ENCODE data around the gene HEBP2. TPM values are rescaled to one million over a fixed set of nuclear protein-coding genes. Genes with fewer than 3 reads are reported as not detected.

The HEBP2 gene
- total and polyA plus RNA-seq, 2 of the 13 experiments (the other 11 are each of a cell fraction or from before 2014, with no cell fraction given), result 16.0 to 72.8 TPM

GRCh38 chr6:138403324-138403800, 661 bp upstream of the HEBP2 start (continued):
- no peak for TF ChIP-seq ZNF281 (CRISPR knock-in tag; IDR thresholded peaks at IDR 0.05; ENCODE audit: borderline replicate concordance)
- no peak for TF ChIP-seq ZNF282 (IDR thresholded peaks at IDR 0.05; ENCODE audit: partially characterized antibody)
- TF ChIP-seq CBX5 (CRISPR knock-in tag; IDR thresholded peaks at IDR 0.05; ENCODE audit: borderline replicate concordance), result no peak
- TF ChIP-seq CAMTA2 (CRISPR knock-in tag; IDR thresholded peaks at IDR 0.05; ENCODE audit: borderline replicate concordance), result 0 out of 2 replicates have a peak, but pooled peaks have one; percentile 3
- TF ChIP-seq USF2 (IDR thresholded peaks at IDR 0.05; ENCODE audit: low read depth, low read length), result no peak
- TF ChIP-seq USF2 (CRISPR knock-in tag; IDR thresholded peaks at IDR 0.05; ENCODE audit: borderline replicate concordance), result no peak
- TF ChIP-seq ZNF841 (CRISPR knock-in tag; IDR thresholded peaks at IDR 0.05; ENCODE audit: borderline replicate concordance), result no peak
- no peak for TF ChIP-seq NPAS2 (CRISPR knock-in tag; IDR thresholded peaks at IDR 0.05; ENCODE audit: borderline replicate concordance)
- TF ChIP-seq, protein P1, sequence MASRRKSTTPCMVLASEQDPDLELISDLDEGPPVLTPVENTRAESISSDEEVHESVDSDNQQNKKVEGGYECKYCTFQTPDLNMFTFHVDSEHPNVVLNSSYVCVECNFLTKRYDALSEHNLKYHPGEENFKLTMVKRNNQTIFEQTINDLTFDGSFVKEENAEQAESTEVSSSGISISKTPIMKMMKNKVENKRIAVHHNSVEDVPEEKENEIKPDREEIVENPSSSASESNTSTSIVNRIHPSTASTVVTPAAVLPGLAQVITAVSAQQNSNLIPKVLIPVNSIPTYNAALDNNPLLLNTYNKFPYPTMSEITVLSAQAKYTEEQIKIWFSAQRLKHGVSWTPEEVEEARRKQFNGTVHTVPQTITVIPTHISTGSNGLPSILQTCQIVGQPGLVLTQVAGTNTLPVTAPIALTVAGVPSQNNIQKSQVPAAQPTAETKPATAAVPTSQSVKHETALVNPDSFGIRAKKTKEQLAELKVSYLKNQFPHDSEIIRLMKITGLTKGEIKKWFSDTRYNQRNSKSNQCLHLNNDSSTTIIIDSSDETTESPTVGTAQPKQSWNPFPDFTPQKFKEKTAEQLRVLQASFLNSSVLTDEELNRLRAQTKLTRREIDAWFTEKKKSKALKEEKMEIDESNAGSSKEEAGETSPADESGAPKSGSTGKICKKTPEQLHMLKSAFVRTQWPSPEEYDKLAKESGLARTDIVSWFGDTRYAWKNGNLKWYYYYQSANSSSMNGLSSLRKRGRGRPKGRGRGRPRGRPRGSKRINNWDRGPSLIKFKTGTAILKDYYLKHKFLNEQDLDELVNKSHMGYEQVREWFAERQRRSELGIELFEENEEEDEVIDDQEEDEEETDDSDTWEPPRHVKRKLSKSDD (CRISPR knock-in tag; IDR thresholded peaks at IDR 0.05; ENCODE audit: low read depth), result no peak
- TF ChIP-seq, protein P2, sequence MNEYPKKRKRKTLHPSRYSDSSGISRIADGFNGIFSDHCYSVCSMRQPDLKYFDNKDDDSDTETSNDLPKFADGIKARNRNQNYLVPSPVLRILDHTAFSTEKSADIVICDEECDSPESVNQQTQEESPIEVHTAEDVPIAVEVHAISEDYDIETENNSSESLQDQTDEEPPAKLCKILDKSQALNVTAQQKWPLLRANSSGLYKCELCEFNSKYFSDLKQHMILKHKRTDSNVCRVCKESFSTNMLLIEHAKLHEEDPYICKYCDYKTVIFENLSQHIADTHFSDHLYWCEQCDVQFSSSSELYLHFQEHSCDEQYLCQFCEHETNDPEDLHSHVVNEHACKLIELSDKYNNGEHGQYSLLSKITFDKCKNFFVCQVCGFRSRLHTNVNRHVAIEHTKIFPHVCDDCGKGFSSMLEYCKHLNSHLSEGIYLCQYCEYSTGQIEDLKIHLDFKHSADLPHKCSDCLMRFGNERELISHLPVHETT (CRISPR knock-in tag; conservative IDR thresholded peaks at IDR 0.05), result no peak; the same call in 1 of the 2 replicates
- TF ChIP-seq THAP9 (CRISPR knock-in tag; IDR thresholded peaks at IDR 0.05; ENCODE audit: borderline replicate concordance), result 0 out of 2 replicates have a peak, but pooled peaks have one; percentile 30
- no peak for TF ChIP-seq TCF12 (IDR thresholded peaks at IDR 0.05)
- no peak for TF ChIP-seq TCF12 (CRISPR knock-in tag; IDR thresholded peaks at IDR 0.05)
- no peak for TF ChIP-seq SMAD1 (CRISPR knock-in tag; IDR thresholded peaks at IDR 0.05; ENCODE audit: borderline replicate concordance, low read depth)
- no peak for TF ChIP-seq ZBTB21 (CRISPR knock-in tag; IDR thresholded peaks at IDR 0.05)
- TF ChIP-seq ZFYVE20 (CRISPR knock-in tag; IDR thresholded peaks at IDR 0.05; ENCODE audit: borderline replicate concordance, low read depth), result no peak; the same call in 1 of the 2 replicates
- TF ChIP-seq SMYD3 (CRISPR knock-in tag; IDR thresholded peaks at IDR 0.05), result no peak
- no peak for TF ChIP-seq MBNL3 (CRISPR knock-in tag; conservative IDR thresholded peaks at IDR 0.05)
